ENCODE data around the gene HHIPL1. TPM values are rescaled to one million over a fixed set of nuclear protein-coding genes. Genes with fewer than 3 reads are reported as not detected.

HHIPL1 gene
- total RNA-seq, 1 donor from 2014 or later, result 4.2 TPM

DNA sequence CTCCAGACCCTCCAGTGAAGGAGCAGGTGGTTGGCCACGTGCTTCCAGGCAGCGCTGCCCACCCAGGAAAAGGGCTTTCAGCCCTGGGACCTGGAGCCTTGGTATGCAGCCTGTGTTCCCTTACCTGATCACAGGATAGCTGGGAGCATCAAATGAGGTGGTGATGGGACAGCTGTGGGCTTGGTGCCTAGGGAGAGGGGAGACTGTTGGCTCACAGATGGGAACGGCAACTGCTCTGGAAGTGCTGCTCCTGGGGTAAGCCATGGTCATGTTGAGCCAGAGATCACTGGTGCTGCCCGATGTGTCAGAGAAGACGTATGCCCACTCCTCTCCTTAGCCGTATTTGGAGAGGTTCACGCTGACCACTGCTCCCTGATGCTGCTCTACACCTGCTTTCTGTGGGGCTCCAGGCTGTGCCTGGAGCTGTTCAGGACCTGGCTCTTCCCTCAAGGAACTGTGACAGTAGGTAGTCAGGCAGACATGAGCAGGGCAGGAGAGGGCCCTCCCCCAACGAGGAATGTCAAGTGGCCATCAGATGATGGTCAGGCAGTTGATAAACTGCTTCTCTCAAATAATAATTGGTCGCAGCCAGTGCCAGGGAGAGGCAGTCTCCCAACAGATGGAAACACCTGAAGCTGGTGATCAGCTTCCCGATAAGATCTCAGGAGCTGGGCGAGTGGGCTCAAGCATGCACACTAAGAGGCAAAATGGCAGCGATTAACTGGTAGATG is 36.3 kb downstream of the HHIPL1 start:
- intact Hi-C loops (cut with DNase I), result no loop called here
- ATAC-seq (no peak), DNase-seq (ENCODE audit: low spot score) (no peak)

- peak; percentile 56 for DNase-seq (ENCODE audit: low spot score)
- no peak for ATAC-seq
Measured at GRCh38 chr14:99681832-99682148, 36.9 kb downstream of the HHIPL1 start.

DNA sequence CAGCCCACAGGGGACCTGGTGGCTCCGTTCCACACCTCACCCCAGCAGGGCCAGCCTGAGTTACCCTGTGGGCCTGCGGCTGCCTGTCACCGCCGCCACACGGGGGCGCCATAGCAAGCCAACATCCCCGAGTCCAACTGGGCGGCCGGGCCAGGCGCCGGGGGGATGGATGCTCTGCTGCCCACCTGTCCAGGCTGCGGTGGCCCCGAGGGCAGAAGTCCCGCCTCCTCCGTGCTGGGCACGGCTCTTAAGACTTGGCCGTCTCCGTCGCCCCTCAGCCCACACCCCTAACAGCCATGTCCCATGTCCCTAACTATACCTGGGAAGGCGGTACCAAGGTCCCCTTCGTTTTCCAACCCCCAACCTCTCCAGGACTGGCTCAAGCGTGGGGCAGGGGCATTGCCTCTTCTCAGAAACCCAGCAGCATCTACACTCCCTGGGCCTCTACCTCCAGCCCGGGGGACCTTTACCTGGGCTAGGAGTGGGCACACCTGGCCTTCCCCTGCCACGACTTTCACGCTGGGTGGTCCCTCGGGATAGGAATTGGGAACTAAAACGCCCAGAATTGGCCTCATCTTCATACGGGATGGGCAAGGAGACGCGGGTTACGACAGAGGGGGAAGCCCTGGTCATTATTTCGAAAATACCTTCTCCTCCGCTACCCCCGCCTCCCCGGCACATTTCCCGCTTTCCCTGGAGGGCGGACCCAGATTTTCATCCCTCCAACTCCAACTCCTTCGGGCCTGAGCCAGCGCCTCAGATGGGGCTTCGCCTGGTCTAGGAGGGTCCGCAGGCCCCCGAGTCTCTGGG is 38.1 kb downstream of the HHIPL1 start:
- DNase-seq (ENCODE audit: low spot score) (peak; percentile 91), ATAC-seq (peak; percentile 64)
- intact Hi-C loops (cut with DNase I), result no loop called here

More at GRCh38 chr14:99681832-99682148, 36.9 kb downstream of the HHIPL1 start:
- intact Hi-C loops (cut with DNase I), result no loop called here

GRCh38 chr14:99683619-99684409 is 38.9 kb downstream of the HHIPL1 start, which contains the start of gene CYP46A1:
Gene CYP46A1, plus strand, starts transcription at chr14:99684298. Its CDS starts 120 bp downstream, at chr14:99684418.
- ATAC-seq (peak; percentile 98), DNase-seq (ENCODE audit: low spot score) (peak; percentile 100)
- intact Hi-C loops (cut with DNase I), result no loop called here

DNA sequence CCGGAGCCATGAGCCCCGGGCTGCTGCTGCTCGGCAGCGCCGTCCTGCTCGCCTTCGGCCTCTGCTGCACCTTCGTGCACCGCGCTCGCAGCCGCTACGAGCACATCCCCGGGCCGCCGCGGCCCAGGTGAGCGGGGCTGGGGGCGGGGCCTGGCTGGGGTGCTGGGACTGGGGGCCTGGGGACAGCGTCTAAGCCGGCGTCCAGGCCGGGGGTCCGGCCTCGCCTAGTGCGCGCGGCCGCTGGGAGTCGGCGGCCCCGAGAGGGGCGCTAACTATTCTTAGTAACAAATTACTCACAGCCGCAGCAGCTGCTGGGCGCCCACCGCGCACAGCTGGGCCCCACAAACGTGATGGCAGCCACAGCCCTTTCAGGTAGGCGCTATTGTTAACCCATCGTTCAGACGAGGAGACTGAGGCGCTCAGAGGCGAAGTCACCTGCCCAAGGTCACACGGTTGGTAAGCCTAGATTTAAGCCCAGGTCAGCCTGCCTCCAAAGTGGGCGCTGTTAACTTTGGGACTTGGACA is 39.5 kb downstream of the HHIPL1 start:
- intact Hi-C loops (cut with DNase I), result no loop called here
- no peak for ATAC-seq
- DNase-seq (ENCODE audit: low spot score), result no peak

DNA sequence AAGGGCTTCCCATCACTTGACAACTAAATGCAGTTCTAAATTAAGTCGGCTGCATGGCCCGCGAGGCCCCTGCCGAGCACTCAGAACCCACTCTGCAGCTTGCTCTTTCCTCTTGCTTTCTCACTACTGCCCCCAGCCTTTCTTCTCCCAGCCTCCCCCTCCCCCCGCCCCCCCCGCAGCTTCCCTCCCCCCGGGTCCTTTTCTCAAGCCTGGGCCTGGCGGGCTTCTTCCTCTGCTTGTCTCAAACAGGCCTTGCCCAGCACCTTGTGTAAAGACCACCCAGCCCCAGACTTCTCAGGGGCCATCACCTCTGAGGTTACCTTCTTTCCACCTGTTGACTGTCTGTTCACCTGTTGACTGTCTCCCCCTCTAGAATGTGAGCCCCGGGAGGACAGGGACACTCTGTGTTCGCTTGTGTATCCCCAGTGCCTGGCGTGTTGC is 40.2 kb downstream of the HHIPL1 start:
- ATAC-seq (no peak), DNase-seq (ENCODE audit: low spot score) (peak; percentile 46)
- intact Hi-C loops (cut with DNase I), result no loop called here

DNA sequence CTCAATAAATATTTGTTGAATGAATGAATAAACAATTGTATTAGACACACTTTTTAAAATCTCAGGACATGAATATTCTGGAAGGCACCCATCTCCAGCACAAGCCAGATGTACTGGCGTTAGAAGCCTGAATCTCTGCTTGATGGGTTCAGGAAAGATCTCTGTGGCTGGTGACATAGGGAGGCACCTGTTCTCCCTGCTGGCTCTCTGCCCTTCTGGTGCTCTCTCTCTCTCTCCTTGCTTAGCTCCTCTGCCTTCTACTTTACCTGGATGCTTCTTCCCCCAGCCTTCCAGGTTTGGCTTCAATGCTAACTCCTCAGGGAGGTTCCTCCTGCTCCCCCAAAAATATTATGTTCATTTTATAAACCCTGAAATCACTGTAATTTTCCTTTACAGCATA is 40.7 kb downstream of the HHIPL1 start:
- intact Hi-C loops (cut with DNase I), result no loop called here
- DNase-seq (ENCODE audit: low spot score) (peak; percentile 28), ATAC-seq (no peak)

GRCh38 chr14:99686557-99687283 is 41.8 kb downstream of the HHIPL1 start:
- DNase-seq (ENCODE audit: low spot score) (peak; percentile 35), ATAC-seq (no peak)
- intact Hi-C loops (cut with DNase I), result no loop called here

DNA sequence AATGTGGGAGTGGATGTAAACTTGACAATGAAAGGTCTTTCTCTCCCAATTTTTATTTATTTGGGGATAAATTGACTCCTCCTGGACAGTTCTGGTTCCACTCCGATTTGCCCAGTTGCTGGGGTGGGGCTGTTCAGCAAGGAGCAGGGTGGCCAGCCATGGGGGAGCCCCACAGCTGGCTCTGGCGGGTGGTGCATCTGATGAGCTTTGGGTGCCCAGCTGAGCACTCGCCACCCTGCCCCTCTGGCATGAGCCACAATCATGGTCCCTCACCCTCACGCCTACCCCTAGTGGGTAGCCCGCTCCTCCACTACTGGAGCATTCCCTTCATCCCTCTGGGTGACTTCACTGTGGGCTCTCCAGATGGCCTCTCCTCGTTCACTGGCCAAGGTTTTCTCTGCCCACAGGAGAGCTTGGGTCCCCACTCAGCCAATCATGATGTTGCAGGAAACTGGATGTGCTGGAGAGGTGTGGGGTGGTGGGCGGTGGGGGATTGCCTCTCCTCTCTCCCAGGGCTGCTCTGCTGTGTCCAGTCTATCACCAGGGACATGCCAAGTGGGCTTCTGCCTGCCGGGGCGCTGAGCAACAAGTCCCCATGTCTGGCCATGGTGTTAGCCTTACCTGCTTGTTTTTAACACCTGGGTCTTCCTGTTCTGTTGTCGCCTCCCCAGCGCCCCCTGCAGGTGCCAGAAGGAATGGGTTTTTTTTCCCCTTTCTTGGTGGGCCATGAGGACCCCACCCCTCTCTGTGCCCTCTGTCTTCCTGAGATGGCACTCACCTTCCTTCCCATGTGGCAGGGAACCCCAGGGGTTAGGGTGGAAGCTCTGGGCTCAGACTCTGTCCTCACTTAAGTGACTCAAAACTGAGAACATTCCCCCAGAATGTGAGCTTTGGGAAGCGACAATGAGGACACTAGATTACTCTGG is 42.6 kb downstream of the HHIPL1 start:
- DNase-seq (ENCODE audit: low spot score) (peak; percentile 50), ATAC-seq (no peak)
- intact Hi-C loops (cut with DNase I), result no loop called here

DNA sequence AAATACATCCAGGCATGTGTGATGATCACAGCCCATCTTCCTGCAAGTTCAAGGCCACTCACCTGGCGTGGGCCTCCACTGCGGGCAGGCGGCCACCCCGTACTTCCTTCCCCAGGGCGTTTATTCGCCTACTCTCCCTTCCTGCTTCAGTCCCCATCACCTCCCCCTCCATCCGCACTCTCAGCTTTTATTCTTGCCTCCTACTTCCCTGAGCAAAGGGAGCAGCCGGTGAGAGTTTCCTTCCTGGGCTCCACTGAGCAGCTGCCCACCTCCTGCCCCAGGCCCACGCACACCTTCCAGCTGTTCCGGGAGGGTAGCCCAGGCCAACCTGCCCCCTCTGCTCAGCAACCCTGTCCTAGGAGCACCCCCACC is 43.3 kb downstream of the HHIPL1 start:
- intact Hi-C loops (cut with DNase I), result no loop called here
- no peak for ATAC-seq
- DNase-seq (ENCODE audit: low spot score), result peak; percentile 28

- ATAC-seq (no peak), DNase-seq (ENCODE audit: low spot score) (no peak)
- intact Hi-C loops (cut with DNase I), result no loop called here
Measured at GRCh38 chr14:99688629-99689028, 43.7 kb downstream of the HHIPL1 start.

- DNase-seq (ENCODE audit: low spot score), result no peak
- intact Hi-C loops (cut with DNase I), result no loop called here
- no peak for ATAC-seq
Measured at GRCh38 chr14:99689266-99690236, 44.6 kb downstream of the HHIPL1 start.

DNA sequence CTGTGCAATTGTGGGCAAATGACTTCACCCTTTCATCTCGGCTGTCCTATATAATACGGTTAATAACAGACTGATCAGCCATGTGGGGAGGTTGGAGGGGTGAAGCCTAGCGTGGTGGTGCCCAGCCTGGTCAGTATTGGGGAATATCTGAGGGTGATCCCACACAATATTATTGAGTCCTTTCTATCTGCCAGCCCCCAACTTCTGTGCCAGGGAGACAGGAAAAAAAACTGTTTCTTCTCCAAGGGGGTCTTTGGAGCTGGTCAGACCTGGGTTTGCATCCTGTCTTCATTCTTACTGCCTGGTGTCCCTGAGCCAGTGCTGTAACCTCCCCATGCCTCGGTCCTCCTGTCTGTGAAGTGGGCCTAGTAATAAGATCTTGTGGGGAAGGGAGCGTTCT is 45.7 kb downstream of the HHIPL1 start:
- intact Hi-C loops (cut with DNase I), result no loop called here
- DNase-seq (ENCODE audit: low spot score) (no peak), ATAC-seq (no peak)

DNA sequence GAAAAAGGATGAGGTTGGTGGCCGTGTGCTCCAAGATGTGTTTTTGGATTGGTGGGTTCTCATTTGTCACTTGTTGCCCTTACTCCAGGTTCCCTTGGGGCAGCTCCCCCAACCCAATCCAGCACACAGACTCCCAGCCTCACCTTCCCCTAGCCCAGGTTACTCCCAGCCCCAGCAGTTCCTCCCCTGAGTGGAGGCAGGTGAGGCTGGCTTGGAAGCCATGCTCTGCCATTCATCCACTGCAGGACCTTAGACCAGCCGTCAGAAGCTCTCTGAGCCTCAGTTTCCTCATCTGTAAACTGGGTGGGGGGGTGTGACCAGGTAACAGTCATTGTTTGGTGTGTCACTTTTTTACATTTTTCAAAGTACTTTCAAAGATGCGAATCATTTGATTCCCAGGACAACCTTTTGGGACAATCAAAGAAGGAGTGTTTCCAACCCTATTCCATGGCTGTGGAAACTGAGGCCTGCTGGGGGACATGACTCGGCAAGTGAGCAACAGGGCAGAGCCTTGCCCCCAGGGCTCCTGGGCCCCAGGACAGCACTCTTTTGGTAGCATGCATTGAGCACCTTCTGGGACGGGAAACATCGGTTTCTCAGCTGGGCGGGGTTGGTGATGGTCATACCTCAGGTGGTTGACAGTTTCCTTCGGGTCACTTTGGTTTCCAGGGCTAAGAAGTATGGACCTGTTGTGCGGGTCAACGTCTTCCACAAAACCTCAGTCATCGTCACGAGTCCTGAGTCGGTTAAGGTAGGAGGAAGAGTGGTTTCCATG is 46.4 kb downstream of the HHIPL1 start:
- intact Hi-C loops (cut with DNase I), result no loop called here
- ATAC-seq (no peak), DNase-seq (ENCODE audit: low spot score) (no peak)

DNA sequence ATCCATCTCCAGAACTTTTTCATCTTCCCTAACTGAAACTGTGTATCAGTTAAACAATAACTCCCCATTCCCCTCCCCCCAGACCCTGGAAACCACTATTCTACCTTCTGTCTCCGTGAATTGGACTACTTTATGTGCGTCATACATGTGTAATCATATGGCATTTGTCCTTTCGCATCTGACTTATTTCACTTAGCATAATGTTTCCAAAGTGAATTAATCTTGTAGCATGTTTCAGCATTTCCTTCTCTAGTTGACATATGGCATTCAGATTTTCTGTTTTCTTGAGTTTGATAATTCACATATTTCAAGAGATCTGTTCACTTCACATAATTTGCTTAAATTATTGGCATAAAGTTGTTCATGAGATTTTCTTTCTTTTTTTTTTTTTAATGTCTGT is 49.0 kb downstream of the HHIPL1 start:
- ATAC-seq (no peak), DNase-seq (ENCODE audit: low spot score) (no peak)
- intact Hi-C loops (cut with DNase I), result no loop called here

GRCh38 chr14:99696929-99697328 is 52.0 kb downstream of the HHIPL1 start:
- DNase-seq (ENCODE audit: low spot score), result no peak
- no peak for ATAC-seq
- intact Hi-C loops (cut with DNase I), result no loop called here

Measured in sciatic nerve (tissue), 2 donors.